ENCODE results near the gene GTF3C5. TPM values are rescaled to one million over a fixed set of nuclear protein-coding genes. Genes with fewer than 3 reads are reported as not detected.

Gene GTF3C5
- total RNA-seq, 2 experiments from 2014 or later, result 91.6 to 97.0 TPM

DNA sequence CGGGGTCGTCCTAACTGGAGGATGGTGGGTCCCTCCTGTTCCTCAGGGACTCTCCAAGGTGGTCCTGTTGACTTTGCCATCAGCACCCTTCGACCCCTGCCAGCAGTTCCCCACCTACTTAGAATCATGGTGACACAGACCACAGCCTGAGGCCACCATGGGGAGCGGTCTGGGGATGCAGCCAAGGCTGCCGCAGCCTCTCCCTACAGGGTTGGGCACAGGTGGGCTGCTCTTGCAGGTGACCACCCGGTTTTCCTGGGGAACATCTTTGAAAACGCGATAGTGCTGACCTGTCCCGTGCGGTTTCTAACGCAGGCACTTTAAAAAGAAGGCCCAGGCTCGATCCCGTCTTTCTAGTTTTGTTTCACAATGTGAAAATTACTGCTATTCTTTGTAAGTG lies 18.2 kb downstream of the GTF3C5 start:
- BruUV-seq (replicated peaks), result no TSS peak

DNA sequence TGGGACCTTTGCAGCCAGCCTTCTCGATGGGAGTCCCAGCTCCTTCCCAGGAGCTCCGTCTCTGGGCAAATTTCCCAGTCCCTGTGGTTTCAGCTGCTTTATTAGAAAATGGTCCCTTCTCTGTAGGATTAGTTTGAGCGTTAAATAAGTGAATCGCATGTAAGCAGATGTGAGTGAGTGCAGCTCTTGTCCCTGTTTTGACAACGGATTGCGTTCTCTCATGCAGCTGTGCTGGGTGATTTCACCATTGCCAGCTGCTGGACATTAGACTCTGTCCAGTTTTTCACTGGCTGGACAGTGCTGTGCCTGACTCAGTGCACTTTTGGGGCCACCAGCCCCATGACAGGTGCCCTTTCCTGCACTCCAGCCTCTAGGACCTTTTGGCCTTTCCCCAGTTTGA lies 19.3 kb downstream of the GTF3C5 start:
- TF ChIP-seq EZH2phosphoT487 (IDR thresholded peaks at IDR 0.05; ENCODE audit: borderline replicate concordance, low read depth, low read length), result no peak
- TF ChIP-seq, protein P1, sequence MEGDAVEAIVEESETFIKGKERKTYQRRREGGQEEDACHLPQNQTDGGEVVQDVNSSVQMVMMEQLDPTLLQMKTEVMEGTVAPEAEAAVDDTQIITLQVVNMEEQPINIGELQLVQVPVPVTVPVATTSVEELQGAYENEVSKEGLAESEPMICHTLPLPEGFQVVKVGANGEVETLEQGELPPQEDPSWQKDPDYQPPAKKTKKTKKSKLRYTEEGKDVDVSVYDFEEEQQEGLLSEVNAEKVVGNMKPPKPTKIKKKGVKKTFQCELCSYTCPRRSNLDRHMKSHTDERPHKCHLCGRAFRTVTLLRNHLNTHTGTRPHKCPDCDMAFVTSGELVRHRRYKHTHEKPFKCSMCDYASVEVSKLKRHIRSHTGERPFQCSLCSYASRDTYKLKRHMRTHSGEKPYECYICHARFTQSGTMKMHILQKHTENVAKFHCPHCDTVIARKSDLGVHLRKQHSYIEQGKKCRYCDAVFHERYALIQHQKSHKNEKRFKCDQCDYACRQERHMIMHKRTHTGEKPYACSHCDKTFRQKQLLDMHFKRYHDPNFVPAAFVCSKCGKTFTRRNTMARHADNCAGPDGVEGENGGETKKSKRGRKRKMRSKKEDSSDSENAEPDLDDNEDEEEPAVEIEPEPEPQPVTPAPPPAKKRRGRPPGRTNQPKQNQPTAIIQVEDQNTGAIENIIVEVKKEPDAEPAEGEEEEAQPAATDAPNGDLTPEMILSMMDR (conservative IDR thresholded peaks at IDR 0.05; ENCODE audit: low read length), result no peak
- Histone ChIP-seq H3K4me3 (ENCODE audit: low read depth, low read length, poor library complexity, severe bottlenecking) (no peak overlapping the region), H3K9me2 (ENCODE audit: insufficient read depth, low read length) (no peaks in the 10 kb centered on the region), H3K36me3 (ENCODE audit: insufficient read depth, low read length) (peaks cover 87% of the 10 kb centered on the region), H4K20me1 (ENCODE audit: insufficient read depth, low read length) (no peaks in the 10 kb centered on the region), H3K9me3 (ENCODE audit: low read length) (no peaks in the 10 kb centered on the region), H3K4me1 (ENCODE audit: insufficient read depth, low read length, poor library complexity, severe bottlenecking) (no peaks in the 10 kb centered on the region), H3K27ac (ENCODE audit: low read depth, low read length, poor library complexity, severe bottlenecking) (no peak overlapping the region), H3K79me2 (ENCODE audit: insufficient read depth, low read depth, low read length) (no peaks in the 10 kb centered on the region), H3K4me2 (ENCODE audit: low read length) (no peak overlapping the region), H2AFZ (ENCODE audit: low read length) (no peak overlapping the region)
- intact Hi-C loops (cut with micrococcal nuclease; ENCODE audit: unreplicated experiment), result no loop called here
- ChIA-PET POLR2A (no interaction called here), CTCF (ENCODE audit: unreplicated experiment) (no interaction called here)
- DNase-seq (ENCODE audit: low spot score), result no peak
- BruUV-seq (replicated peaks), result no TSS peak

More for the DNA sequence above, 18.2 kb downstream of the GTF3C5 start:
- H2AFZ ChIP-seq (ENCODE audit: low read length), result no peak overlapping the region
- peaks cover 87% of the 10 kb centered on the region for H3K36me3 ChIP-seq (ENCODE audit: insufficient read depth, low read length)
- no peaks in the 10 kb centered on the region for H3K79me2 ChIP-seq (ENCODE audit: insufficient read depth, low read depth, low read length)
- no peaks in the 10 kb centered on the region for H3K4me1 ChIP-seq (ENCODE audit: insufficient read depth, low read length, poor library complexity, severe bottlenecking)
- CTCF ChIA-PET (ENCODE audit: unreplicated experiment), result no interaction called here
- TF ChIP-seq, protein P1 (conservative IDR thresholded peaks at IDR 0.05; ENCODE audit: low read length), result no peak
- no peak for TF ChIP-seq EZH2phosphoT487 (IDR thresholded peaks at IDR 0.05; ENCODE audit: borderline replicate concordance, low read depth, low read length)
- no peak overlapping the region for H3K4me2 ChIP-seq (ENCODE audit: low read length)
- H3K27ac ChIP-seq (ENCODE audit: low read depth, low read length, poor library complexity, severe bottlenecking), result no peak overlapping the region
- no peaks in the 10 kb centered on the region for H4K20me1 ChIP-seq (ENCODE audit: insufficient read depth, low read length)
- intact Hi-C loops (cut with micrococcal nuclease; ENCODE audit: unreplicated experiment), result no loop called here
- no peak overlapping the region for H3K4me3 ChIP-seq (ENCODE audit: low read depth, low read length, poor library complexity, severe bottlenecking)
- POLR2A ChIA-PET, result no interaction called here
- no peaks in the 10 kb centered on the region for H3K9me2 ChIP-seq (ENCODE audit: insufficient read depth, low read length)
- DNase-seq (ENCODE audit: low spot score), result no peak
- no peaks in the 10 kb centered on the region for H3K9me3 ChIP-seq (ENCODE audit: low read length)

GRCh38 chr9:133050781-133051180 lies 20.0 kb downstream of the GTF3C5 start:
- intact Hi-C loops (cut with micrococcal nuclease; ENCODE audit: unreplicated experiment), result no loop called here

More at GRCh38 chr9:133050781-133051180, 20.0 kb downstream of the GTF3C5 start:
- Histone ChIP-seq H3K9me2 (ENCODE audit: insufficient read depth, low read length) (no peaks in the 10 kb centered on the region), H3K9me3 (ENCODE audit: low read length) (no peaks in the 10 kb centered on the region), H3K4me2 (ENCODE audit: low read length) (no peak overlapping the region), H3K36me3 (ENCODE audit: insufficient read depth, low read length) (peaks cover 81% of the 10 kb centered on the region), H3K4me3 (ENCODE audit: low read depth, low read length, poor library complexity, severe bottlenecking) (no peak overlapping the region), H3K4me1 (ENCODE audit: insufficient read depth, low read length, poor library complexity, severe bottlenecking) (no peaks in the 10 kb centered on the region), H3K79me2 (ENCODE audit: insufficient read depth, low read depth, low read length) (no peaks in the 10 kb centered on the region), H3K27ac (ENCODE audit: low read depth, low read length, poor library complexity, severe bottlenecking) (no peak overlapping the region), H4K20me1 (ENCODE audit: insufficient read depth, low read length) (no peaks in the 10 kb centered on the region), H2AFZ (ENCODE audit: low read length) (no peak overlapping the region)
- CTCF ChIA-PET (ENCODE audit: unreplicated experiment), result no interaction called here
- BruUV-seq (replicated peaks), result no TSS peak
- TF ChIP-seq, protein P1 (conservative IDR thresholded peaks at IDR 0.05; ENCODE audit: low read length), result no peak
- no peak for TF ChIP-seq EZH2phosphoT487 (IDR thresholded peaks at IDR 0.05; ENCODE audit: borderline replicate concordance, low read depth, low read length)
- POLR2A ChIA-PET, result no interaction called here
- DNase-seq (ENCODE audit: low spot score), result no peak

Measured in OCI-LY7 (cell line).